ENCODE results near the gene LRP4.

LRP4 gene

DNA sequence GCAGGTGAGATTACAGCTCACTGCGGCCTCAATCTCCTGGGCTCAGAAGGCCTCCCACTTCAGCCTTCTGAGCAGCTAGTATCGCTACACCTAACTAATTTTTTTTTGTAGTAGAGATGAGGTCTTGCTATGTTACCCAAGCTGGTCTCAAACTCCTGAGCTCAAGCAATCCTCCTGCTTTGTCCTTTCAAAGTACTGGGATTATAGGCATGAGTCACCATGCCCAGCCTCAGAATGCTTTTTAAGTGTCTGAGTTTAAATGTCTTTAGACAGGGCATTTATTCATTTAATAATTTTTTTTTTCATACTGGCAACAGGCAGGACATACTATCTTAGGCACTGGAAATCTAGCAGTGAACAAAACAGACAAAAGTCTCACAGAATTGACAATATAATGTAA lies 27.7 kb downstream of the LRP4 start:
- no peak for DNase-seq

DNA sequence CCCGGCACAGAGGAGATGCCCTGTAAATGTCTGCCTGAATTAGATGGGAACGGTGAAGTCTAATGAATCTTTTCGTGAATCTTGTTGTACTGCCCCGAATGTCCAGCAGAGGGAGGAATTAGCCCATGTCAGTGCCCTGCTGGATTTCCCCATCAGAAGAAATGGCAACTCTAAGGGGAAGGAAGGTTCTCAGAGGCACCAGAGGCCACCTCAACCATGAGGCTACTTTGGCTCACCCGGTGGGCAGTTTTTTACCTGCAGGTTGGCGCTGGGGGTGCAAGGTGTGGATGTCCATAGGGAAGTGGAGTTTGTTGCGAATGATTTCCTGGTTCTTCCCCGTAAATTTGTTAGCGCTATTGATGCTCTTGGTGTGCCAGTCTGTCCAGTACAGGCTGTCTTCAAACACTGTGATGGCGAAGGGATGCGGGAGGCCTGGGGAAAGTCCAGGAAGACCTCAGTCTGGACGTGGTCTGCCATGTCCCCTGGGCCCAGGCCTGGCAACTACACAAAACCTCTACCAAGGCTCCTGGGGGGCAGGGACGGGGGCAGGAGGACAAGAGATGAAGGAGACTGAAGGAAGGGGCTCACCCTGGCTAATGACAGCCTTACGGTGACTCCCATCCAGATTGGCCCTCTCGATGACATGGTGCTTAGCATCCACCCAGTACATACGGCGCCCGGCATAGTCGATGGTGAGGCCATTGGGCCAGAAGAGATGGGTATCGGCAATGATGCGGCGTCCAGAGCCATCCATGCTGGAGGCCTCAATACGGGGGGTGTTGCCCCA lies 28.5 kb downstream of the LRP4 start:
- peak; percentile 87 for DNase-seq

DNA sequence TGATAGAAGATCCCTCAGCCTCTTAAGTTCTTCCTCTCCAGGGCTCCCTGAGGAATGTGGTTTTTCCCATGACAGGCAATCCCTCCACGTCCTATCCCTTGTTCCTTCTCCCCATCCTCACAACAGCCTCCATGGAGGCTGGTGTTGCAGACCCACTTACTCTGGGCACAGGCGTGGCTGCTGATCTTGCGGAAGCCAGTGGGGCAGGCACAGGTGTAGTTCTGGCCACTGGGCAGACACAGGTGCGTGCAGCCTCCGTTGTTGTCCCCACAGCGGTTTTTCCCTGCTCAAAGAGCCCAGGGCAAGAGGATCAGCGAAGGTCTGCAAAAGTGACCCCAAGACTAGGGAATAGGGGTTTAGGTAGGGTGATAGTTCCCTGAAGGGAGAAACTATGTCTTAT lies 29.1 kb downstream of the LRP4 start:
- no peak for DNase-seq

DNA sequence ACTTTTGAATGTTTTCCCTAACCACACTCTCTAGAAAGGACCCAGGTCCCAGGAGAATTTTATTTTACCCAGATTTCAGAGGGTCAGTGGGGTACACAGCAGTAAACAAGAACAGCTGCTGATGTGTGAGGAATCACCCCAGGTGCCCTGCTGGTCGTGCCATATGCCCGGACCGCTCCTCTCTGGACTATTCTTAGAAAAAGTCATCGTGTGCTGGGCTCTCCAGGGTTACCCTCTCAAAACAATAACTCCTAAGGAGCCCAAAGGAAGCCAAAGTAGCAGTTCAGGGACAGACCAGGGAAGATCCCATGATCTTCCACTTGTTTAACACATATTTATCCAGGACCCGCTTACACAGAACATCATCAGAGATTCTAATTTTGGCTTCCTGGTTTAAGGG lies 29.7 kb downstream of the LRP4 start:
- DNase-seq: no peak

DNA sequence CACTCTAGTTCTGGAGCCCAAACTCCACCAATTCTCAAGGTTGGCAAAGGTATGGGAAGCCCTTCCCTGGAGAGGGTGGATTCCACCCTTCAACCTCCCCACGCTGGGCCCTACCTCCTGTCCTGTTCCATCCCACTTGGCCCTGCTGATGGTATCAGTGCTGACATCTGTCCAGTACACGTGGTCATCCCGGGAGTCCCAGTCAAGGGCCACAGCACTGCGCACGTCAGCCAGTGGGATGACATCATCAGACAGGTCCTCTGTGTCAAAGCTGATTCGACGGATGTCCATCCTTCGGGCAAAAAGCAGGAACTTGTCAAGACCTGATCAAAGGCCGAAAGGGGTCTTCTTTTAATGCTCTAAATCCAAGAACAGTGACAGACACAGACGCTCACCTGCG lies 32.1 kb downstream of the LRP4 start:
- DNase-seq: no peak

DNA sequence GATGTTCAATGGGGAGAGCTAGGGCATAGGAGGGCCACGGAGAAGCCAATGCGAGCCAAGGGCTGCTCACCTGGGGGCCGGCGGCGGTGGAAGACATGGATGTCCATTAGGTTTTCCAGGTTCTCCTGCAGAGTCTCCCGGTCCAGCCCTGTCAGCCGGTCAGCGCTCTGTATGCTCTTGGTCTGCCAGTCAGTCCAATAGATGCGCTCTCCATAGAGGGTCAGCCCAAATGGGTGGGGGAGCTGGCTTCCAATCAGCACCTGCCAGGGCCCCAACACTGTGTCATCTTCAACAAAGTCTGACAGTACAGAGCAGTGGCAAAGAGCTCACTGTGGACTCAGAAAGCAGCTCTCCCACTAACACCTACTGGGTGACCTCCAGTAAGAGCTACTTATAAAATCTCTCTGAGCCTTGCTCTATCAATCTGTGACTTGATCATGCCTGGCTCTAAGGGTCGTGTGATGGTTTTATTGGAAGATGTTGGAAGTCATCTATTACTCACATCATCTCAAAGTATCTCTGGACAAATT lies 39.2 kb downstream of the LRP4 start:
- DNase-seq: no peak

DNA sequence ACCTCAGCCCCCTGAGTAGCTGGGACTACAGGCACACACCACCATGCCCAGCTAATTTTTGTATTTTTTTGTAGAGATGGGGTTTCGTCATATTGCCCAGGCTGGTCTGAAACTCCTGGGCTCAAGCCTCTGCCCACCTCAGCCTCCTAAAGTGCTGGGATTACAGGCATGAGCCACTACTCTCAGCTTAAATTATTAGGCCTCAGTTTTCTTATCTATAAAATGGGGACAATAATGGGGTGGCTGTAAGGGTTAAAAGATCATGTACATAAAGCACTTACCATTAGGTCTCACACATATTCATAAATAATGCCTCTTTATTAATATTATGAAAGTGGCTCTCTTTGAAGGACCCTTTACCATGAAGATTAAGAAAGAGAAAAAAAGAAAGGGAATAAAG lies 40.8 kb downstream of the LRP4 start:
- DNase-seq: no peak

DNA sequence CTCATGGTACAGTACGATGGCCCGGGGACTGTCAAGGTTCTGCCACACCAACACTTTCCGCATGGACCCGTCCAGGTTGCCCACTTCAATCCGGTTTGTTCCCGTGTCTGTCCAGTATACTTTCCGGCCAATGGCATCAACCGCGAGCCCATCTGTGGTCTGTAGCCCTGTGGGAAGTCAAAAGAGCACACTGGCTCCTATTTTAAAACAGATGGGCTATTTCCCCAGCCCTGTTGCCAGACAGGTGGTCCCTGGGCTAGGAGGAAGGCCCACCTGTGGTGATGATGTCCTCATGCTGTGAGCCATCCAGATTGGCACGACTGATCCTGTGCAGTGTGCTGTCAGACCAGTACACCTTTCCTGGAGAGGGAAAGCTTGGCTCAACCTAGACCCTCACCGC lies 41.9 kb downstream of the LRP4 start:
- no peak for DNase-seq

DNA sequence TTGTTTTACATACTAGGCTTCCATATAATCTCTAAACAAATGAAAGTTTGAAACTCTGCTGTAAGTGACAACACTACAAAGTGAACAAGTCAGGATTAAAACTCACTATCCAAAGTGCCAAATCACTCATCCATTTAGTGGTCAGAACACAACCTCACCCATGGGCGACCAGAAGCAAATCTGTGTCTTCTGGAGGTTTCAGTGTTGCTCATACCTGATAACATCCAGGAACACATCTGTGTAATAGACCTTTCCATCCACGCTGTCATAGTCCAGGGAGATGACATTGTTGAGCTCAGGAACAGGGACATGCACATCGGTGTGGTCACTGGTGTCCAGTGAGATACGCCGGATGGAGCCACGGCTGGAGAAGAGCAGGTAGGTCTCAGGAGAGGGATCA lies 43.8 kb downstream of the LRP4 start:
- DNase-seq: no peak

DNA sequence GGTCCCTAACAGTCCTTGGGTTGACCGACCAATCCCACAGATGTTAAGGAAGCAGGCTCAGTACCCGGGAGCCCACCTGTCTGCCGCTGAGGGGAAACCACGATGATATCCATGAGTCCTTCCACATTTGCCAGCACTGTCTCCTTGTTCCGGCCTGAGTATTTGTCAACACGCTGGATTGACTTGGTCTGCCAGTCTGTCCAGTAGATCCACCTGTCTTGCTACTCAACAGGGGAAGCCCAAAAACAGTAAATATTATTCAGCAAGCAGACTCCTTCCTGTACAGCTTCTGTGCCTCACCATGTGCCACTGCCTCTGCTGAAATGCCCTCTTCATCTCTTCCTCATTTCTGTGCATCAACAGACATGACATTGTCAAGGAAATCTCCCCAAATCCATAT lies 49.4 kb downstream of the LRP4 start:
- no peak for DNase-seq

DNA sequence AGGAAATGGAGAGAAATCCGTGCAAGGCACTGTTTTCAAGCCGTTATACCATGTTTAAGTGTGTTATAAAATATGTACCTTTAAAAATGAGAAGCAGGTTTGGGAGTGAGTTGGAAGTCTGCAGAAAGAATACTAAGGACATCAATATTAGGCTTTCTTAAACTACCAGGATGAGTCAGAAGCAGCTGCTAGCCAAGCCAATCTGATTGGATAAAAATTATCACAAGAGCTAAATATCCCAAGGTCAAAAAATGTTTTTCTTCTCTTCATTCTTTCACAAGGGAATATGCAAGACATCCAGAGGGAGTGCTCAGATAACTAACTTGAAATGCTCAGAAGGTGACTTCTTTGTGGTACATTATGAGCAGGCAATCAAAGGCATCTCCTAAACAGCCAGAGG lies 53.0 kb downstream of the LRP4 start:
- DNase-seq: no peak

DNA sequence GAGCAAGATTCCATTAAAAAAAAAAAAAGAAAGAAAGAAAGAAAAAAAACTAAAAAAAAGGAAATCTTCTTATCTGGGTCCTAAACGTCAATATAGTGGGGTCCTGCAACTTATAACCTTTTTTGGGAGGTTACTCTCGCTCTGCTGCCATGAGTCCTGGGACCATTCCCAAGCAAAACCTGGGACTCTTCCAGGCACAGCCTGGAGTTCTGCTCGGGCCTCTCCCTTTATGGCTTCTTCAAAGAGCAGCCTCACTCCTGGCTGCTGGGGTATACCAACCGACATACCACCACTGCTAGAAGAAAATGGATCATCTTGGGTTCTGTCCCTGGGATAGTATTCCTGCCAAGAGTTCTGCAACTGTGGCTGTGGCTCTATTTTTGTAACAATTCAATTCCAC lies 58.1 kb downstream of the LRP4 start:
- no peak for DNase-seq

DNA sequence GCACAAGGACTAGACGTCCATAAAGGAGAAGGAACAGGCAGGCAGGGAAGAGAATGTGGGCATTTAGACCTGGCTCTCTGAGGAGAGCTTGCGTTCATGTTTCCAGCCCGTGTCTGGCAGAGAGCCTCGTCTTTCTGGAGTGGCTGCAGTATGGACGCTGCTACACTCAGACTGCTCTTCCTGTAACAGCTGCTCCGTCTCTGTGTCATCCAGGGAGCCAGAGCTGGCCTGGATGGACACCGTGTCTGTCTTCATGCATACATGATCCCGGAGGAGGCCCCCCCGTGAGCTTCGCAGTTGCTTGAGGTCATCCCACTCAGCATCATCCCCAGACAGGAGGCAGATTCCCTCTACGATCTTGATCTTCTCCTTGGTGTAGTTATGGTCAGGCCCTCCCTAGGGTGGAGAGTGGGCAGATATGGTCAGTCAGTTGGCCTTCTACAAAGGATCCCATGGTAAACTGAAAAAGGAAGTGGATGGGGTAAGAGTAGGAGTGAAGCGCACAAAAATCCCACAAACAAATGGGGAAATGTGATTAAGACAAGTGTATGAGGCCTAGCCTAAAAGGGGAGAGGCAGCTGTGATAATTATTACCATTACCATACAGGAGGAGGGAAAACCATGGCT lies 59.3 kb downstream of the LRP4 start:
- DNase-seq: peak; percentile 80

DNA sequence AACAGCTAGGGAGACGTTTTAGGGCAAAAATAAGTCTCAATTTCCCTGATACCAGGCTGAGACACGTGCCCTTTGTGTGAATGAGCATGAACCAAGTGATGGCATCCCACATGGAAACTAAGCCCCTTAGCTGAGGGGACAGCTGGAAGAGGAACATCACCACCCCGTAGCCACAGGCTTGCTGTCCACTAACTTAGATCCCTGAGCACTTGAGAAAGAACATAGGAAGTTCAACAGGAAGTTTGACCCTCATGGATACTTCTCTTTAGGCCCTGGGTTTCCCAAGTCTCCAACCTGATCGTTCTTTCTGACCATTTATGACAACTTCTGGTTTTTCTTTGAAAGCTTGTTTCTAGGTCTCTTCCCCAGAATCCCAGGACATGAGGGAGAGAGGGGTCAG lies 60.7 kb downstream of the LRP4 start:
- DNase-seq: peak; percentile 46

DNA sequence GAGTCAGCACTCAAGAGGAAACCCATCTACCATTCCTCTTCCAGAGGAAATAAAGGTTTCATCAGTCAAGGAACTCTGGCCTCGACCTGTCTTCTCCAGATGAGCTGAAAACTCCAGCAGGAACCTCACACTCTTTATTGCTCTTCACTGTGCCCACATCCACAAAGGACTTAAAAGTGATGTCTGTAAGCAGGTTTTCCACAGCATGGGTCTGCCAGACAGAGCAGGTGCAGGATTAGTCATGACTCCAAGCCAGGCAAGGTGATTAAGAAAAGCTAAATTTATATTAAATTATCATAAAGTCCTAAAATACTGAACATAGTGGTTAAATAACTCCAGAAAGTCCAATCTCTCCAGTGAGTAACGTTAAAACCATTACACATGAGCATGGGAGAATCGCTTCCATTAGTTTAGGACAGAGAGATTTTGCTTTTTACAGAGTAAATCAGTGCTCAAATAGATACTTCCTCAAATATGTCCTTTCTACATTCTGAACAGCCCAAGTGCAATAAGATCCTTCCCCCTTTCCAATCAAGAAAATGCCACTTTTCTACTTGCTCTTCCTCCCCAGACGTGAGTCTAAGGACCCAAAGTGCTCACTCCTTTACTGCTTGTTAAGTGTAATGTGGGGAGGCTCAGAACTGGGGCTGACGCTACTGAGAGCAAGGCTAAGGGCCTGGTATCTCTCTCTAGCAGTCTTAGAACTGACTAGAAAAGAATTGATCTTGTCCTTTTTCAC lies 61.6 kb downstream of the LRP4 start:
- peak; percentile 62 for DNase-seq

DNA sequence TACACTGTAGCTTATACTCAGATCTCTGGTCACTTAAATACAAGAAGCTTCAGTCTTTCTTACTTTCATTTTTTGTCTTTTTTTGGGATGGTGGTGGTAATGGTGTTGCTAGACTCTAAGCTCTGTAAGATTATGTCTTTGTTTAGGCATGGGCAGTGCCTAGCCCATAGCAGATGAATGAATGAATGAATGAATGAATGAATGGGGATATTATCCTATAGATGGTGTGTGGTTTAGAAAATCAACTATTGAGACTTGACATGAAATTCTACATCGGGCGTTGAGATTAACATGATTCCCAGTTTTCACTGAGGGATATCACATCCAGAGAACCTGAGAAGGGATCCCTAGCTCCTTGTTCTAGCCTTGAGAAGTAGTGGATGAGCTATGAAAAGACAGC lies 62.5 kb downstream of the LRP4 start:
- DNase-seq: no peak

DNA sequence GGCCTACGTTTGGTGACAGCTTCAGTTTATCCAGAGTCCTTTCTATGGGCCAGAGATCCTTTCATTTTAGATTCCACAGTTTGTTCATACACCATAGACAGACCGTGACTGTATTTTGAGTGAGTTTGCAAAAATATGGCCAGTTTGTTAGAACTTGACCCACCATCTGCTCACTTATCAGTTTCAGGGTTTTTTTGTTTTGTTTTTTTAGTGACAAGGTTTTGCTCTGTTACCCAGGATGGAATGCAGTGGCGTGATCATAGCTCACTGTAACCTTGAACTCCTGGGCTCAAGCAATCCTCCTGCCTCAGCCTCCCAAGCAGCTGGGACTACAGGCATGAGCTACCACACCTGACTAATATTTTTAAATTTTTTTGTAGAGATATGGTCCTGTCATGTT lies 63.2 kb downstream of the LRP4 start:
- no peak for DNase-seq

DNA sequence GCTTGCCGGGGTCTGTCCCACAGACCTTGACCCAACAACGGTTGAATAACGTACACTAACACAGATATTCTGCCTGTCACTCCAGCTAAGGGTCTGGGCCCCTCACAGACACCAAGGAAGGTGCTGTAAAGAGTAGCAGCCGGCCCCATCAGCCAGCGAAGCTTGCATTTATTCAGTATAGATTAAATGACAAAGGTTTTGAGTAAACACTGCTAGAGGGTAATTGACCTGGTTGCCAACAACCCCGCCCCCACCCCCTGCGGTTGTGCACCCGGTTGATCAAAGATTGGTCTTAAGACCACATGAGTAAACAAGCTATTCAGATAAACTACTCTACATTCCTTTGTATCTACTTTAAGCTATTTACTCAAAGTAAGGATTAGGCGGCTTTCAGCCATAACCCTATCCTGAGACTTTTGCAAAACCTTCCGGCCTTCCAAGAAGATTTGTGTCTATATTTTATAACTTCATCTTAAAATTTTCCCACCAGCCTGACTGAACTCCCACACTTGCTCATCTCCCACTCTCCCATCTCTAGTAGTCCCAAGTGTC lies 67.4 kb downstream of the LRP4 start:
- no peak for DNase-seq

DNA sequence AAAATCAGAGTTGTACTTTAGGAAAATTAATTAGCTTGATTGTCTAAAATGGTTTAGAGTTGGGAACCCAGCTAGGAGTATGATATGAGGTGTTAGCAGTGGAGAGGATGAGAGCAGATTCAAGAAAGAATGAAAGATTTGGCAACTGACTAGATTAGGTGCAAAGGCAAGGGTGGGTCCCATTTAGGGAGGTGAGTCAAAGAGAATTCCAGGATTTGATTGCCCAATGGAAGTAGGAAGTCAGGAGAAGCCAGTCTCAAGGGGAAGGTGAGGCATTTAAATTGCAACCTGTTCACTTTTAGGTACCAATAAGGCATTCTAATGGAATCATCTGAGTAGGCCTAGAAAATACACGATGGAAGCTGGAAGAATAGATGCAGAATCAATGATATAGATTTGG lies 68.7 kb downstream of the LRP4 start:
- no peak for DNase-seq

DNA sequence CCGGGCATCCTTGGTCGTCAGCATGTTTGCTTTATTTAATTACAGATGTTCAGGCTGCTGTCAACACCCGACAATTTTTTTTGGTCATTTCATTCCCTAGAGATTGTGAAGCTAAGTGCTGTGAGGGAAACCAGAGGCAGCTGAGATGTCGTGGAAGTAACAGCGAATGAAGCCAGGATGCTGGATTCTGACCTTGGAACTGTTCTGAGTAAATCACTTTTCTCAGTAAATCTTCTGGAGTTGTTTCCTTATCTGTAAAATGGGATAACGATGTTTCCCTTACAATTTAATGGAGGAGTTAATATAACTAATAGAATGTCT lies 71.9 kb downstream of the LRP4 start:
- no peak for DNase-seq

DNA sequence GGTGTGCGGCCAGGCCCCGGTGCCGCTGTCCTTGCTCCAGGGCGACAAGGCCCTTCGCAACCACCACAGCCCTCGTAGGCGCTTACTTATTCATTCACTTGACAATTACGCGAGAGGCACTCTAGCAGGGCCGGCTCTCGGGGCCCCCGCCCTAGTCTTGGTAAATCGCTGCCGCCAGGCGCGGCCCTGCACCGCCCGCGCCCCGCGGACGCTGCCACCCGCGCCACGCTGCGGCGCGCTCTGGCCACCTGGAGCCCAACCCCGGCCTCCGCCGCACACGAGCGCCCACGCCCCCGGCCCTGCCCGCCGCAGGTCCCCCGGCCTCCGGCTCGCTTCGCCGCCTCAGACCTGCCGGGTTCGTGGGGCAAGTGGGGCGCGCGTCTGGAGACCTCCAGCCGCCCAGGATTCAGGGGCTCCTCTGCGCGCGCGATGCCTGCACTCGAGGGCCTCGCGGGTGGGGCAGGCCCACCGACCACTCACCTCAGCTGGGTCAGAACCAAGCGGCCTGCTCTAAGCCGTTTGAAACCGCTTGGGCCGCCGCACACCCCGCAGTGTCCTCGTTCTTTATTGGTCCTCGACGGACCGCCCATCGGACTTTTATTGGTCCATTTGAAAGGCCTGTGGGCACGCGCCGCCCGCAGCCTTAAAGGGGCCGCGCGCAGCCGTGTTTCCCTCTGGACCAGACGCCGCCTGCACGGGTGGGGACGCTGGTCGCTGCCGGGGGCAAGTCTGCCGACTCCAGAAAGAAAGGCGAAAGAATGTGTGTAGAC lies 72.4 kb downstream of the LRP4 start, which contains the start of gene CKAP5:
CKAP5 (minus strand) TSS at position 541 of the 770 bp plus-strand sequence. CDS start 25,049 bp downstream, outside the sequence.
- DNase-seq: peak; percentile 92

DNA sequence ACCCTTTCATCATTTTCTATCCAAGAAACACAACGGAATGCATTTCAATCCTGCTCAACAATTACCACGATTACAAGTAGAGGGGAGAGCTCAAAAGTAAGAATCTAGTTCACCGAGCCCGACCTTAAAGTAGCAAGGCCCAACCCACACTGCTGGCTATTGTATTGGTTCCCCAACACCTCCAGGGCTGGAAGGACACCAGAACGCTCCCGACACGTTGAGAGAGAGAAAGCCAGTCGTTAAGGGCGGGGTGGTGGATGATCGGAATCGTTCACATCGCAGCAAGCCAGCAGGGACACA lies 73.0 kb downstream of the LRP4 start:
- DNase-seq: no peak

DNA sequence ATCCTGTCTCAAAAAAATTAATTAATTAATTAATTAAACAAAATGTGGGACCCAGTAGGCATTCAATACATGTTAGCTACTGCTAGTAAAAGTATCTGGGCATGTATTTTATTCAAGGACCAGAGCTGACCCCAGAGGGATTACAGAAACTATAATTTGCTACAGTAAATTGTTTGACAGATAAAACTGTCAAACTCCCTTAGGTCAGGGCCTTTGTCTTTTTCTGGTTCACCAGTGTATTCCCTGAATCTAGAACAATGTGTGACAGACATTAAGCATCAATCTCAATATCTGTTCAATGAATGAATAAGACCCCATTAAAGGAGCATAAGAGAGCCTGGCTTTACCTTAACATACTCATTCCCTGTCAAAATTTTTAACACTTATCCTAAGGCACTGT lies 78.2 kb downstream of the LRP4 start:
- DNase-seq: no peak

All from suppressor macrophage treated with lipopolysaccharide for 4 hours (primary cell).